Measurements from ENCODE around the gene DNAH8.

DNA sequence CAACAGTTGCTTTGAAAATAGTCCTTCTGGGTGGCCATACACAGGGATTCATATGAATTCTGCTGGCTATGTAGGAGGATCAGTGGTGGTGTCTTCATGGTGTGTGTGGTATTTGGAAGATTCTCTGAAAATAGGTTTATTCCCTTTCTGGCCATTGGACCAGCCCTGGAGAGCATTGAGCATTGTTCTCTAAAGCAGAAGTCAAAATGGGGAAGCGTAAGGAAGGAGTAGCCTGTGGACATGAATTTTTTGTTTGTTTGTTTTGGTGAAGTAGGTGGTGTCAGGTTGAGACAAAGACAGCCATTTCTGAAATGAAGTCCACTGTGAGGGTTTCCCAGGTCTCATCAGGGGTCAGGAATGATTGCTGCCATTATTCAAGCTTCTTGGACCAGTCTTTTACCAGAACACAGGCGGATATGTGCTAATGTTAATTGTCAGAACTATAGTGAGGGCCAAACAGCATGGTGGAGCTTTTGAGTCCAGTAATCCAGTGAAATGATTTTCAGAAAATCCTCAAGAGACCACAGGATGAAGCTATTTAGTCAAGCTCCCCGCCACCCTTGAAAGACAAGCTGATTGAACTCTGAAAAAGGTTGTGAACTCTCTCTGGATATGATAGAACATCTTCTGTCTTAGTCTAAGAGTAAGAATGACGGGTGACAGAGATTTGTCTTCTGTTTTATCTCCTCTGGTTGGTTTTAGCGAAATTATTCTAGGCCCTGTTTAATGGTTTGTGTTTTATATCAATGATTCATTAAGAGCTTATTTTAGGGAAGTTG is 60.0 kb downstream of the DNAH8 start:
- TF ChIP-seq CTCF (IDR thresholded peaks at IDR 0.05; ENCODE audit: low read depth, low read length, poor library complexity, severe bottlenecking) (no peak), EZH2phosphoT487 (IDR thresholded peaks at IDR 0.05; ENCODE audit: borderline replicate concordance, low read length) (no peak)
